Suprapubic skin (tissue), 4 donors: Measurements from ENCODE around the gene C2CD4C.

Experiments
- CTCF ChIP-seq, 2 donors: fragments of 200-600 bp in 1 of 2; fragments of 450-650 bp in 1 of 2; sonication (generic) in 1 of 2; IDR thresholded peaks; one replicate each; pipeline ENCODE4 v1.5.1; 2016 to 2019; ENCODE audit warnings: antibody characterized with exemption in 2 of 2, mild to moderate bottlenecking in 1 of 2, moderate library complexity in 1 of 2
- EP300 ChIP-seq: sonication (generic); formaldehyde crosslinking; IDR thresholded peaks from one replicate; pipeline ENCODE4 v1.6.1; 2017; ENCODE audit warnings: antibody characterized with exemption
- POLR2A ChIP-seq, 2 donors: fragments of 450-650 bp; IDR thresholded peaks; one replicate each; pipeline ENCODE4 v1.6.1; 2017; ENCODE audit warnings: antibody characterized with exemption in 2 of 2, mild to moderate bottlenecking in 2 of 2, moderate library complexity in 2 of 2
- POLR2AphosphoS5 ChIP-seq, 3 donors: sonication (generic); formaldehyde crosslinking; IDR thresholded peaks; one replicate each; pipeline ENCODE4 v1.6.1; 2017; ENCODE audit warnings: antibody characterized with exemption in 3 of 3

GRCh38 chr19:436413-436950 is 27.5 kb upstream of the C2CD4C start:
- TF ChIP-seq CTCF (IDR thresholded peaks at IDR 0.05), result no peak
- no peak for TF ChIP-seq POLR2AphosphoS5 (IDR thresholded peaks at IDR 0.05)
- no peak for TF ChIP-seq POLR2A (IDR thresholded peaks at IDR 0.05)
- TF ChIP-seq EP300, result no peak
